HepG2 (cell line): ENCODE measurements around the gene EGFR. TPM values are rescaled to one million over a fixed set of nuclear protein-coding genes. Genes with fewer than 3 reads are reported as not detected.
A peak's percentile ranks its signal among the peaks of the same experiment; 100 is the strongest.

ENCODE experiments used
- ATF1 ChIP-seq: IDR thresholded peaks from 2 replicates; pipeline ENCODE4 v1.6.1; 2016; ENCODE audit warnings: mild to moderate bottlenecking, control low read depth
- ATF6 ChIP-seq: sonication (generic); formaldehyde crosslinking; conservative IDR thresholded peaks from 2 replicates; pipeline ENCODE4 v1.4.0; 2020; ENCODE audit warnings: missing genetic modification reagents
- BHLHE40 ChIP-seq: IDR thresholded peaks from 2 replicates; pipeline ENCODE4 v1.6.1; 2011; ENCODE audit warnings: low read length, improper control_type of control experiment
- DBP ChIP-seq: sonication (generic); formaldehyde crosslinking; IDR thresholded peaks from 2 replicates; pipeline ENCODE4 v1.4.0; 2020; ENCODE audit warnings: missing genetic modification reagents; ENCODE audit errors: not compliant biosample characterization
- GFI1 ChIP-seq: sonication (generic); formaldehyde crosslinking; IDR thresholded peaks from 2 replicates; pipeline ENCODE4 v1.5.0; 2020; ENCODE audit warnings: missing genetic modification reagents, mild to moderate bottlenecking, borderline replicate concordance
- HINFP ChIP-seq: sonication (generic); formaldehyde crosslinking; IDR thresholded peaks from 2 replicates; pipeline ENCODE4 v1.4.0; 2020; ENCODE audit warnings: low read depth, mild to moderate bottlenecking, missing genetic modification reagents
- MAFF ChIP-seq: IDR thresholded peaks from 2 replicates; pipeline ENCODE4 v1.6.1; 2011; ENCODE audit warnings: low read depth, low read length, improper control_type of control experiment
- MTA3 ChIP-seq: sonication (generic); formaldehyde crosslinking; IDR thresholded peaks from 2 replicates; pipeline ENCODE4 v1.4.0; 2020; ENCODE audit warnings: missing genetic modification reagents
- PHB2 ChIP-seq: fragments of 450-650 bp; IDR thresholded peaks from 2 replicates; pipeline ENCODE4 v1.6.1; 2018; ENCODE audit not compliant: partially characterized antibody
- POLR2AphosphoS2 ChIP-seq: IDR thresholded peaks from 2 replicates; pipeline ENCODE4 v1.6.1; 2011; ENCODE audit warnings: low read depth, low read length, improper control_type of control experiment
- SRSF4 ChIP-seq: fragments of 200-400 bp; formaldehyde crosslinking; IDR thresholded peaks from one replicate; pipeline ENCODE4 v1.6.1; 2018; ENCODE audit warnings: mild to moderate bottlenecking, low read depth, low read length, moderate library complexity; ENCODE audit not compliant: poor library complexity, severe bottlenecking
- THAP11 ChIP-seq: IDR thresholded peaks from 2 replicates; pipeline ENCODE4 v1.6.1; 2016; ENCODE audit warnings: missing biosample characterization, missing genetic modification reagents
- THAP9 ChIP-seq: sonication (generic); formaldehyde crosslinking; IDR thresholded peaks from 2 replicates; pipeline ENCODE4; 2020; ENCODE audit warnings: missing genetic modification reagents, mild to moderate bottlenecking, borderline replicate concordance
- ZBTB7B ChIP-seq: sonication (generic); formaldehyde crosslinking; IDR thresholded peaks from 2 replicates; pipeline ENCODE4 v1.4.0; 2020; ENCODE audit warnings: missing genetic modification reagents
- ZNF230 ChIP-seq: sonication (generic); formaldehyde crosslinking; IDR thresholded peaks from 2 replicates; pipeline ENCODE4 v1.4.0; 2020; ENCODE audit warnings: mild to moderate bottlenecking, missing genetic modification reagents
- ZNF724P ChIP-seq: sonication (generic); formaldehyde crosslinking; IDR thresholded peaks from 2 replicates; pipeline ENCODE4 v1.8.0; 2022; ENCODE audit warnings: missing genetic modification reagents, borderline replicate concordance
- ZSCAN31 ChIP-seq: sonication (generic); formaldehyde crosslinking; IDR thresholded peaks from 2 replicates; pipeline ENCODE4 v1.5.0; 2020; ENCODE audit warnings: low read depth, mild to moderate bottlenecking, missing genetic modification reagents
- polyA plus RNA-seq, 8 experiments: library from polyadenylated mRNA; depleted of rRNA in 3 of 8; stranded (reverse) in 7 of 8; unstranded in 1 of 8; fragments of >200 nt; fragmentation: Illumina TruSeq in 4 of 8; extraction: Trizol in 4 of 8; gene quantifications; 2 replicates each; pipeline versions ENCODE4 v1.2.1 to v1.2.3, GENCODE V29; 2011 to 2016; ENCODE audit warnings: low read depth in 4 of 8, missing spikeins in 1 of 8, mixed read lengths in 1 of 8; ENCODE audit not compliant: insufficient read depth in 1 of 8
- total RNA-seq, 5 experiments: library from RNA; depleted of rRNA; stranded (reverse); fragments of >200 nt; fragmentation: Illumina TruSeq; extraction: Trizol; gene quantifications; 2 replicates each; pipeline ENCODE4 v1.2.3, GENCODE V29; 2016; ENCODE audit warnings: low read depth in 1 of 5

EGFR gene
- total and polyA plus RNA-seq, 2 of the 13 experiments (the other 11 are each of a cell fraction or from before 2014, with no cell fraction given) = 7.0 to 10.0 TPM

- TF ChIP-seq THAP9 (CRISPR knock-in tag) (no peak), ATF1 (peak; percentile 79), BHLHE40 (peak; percentile 41; the same call in 1 of the 2 replicates), SRSF4 (no peak), GFI1 (CRISPR knock-in tag) (peak; percentile 55; the same call in 1 of the 2 replicates), MTA3 (CRISPR knock-in tag) (no peak), ZNF724P (CRISPR knock-in tag) (no peak), ZNF230 (CRISPR knock-in tag) (peak; percentile 27; the same call in 1 of the 2 replicates), ZBTB7B (no peak; the same call in 1 of the 2 replicates), PHB2 (no peak), THAP11 (CRISPR knock-in tag) (no peak), MAFF (no peak), HINFP (CRISPR knock-in tag) (peak; percentile 45; the same call in 1 of the 2 replicates), ATF6 (CRISPR knock-in tag) (peak; percentile 90; the same call in 1 of the 2 replicates), DBP (no peak), POLR2AphosphoS2 (no peak), ZSCAN31 (CRISPR knock-in tag) (peak; percentile 57)
Observed at GRCh38 chr7:55178863-55179773, 160.3 kb downstream of the EGFR start (continued).
